ENCODE results near the gene ACBD6.
"Not testable (repeated sequence)": the region's sequence is repeated elsewhere in the genome, so short reads cannot be mapped to it uniquely, and the experiment has no call there.

The ACBD6 gene

DNA sequence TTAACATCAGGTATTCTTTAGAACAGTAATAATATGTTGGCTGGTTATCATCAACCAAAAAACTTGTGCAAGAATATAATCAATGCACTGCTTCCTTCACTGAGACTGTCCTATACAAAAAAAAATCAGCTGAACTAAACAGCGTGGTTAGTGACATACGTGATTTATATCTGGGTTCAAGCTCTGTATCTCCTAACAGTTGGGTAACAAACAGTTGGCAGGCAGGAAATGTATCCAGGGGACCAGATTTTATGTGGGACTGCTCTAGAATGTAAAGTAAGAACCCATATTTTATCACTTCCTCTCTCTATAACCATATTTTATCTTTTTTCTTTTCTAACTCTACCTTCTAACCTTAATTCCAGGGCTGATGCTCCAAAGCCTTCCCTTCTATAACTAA, 8.0 kb downstream of the ACBD6 start:
- no peak for DNase-seq (ENCODE audit: extremely low read depth in 1 of 2, low read depth in 1 of 2)

DNA sequence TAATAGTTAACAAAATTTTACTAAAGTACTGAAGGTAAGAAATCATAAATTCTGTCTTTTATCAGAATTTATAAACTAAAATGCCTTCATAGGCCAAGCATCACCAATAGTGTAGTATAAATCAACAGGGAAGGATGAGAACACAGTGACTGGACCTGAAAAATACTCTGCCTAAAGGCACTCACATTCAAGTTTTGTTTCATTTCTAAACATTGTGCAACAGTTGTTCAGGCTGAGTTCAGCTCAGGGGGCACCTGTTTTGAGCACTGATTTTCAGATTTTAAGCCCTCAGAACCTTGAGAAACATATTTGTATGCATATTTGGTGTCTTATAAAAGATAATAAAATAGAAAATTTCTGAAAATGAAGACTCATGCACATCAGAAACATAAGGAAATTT, 12.4 kb downstream of the ACBD6 start:
- no peak for DNase-seq (ENCODE audit: extremely low read depth in 1 of 2, low read depth in 1 of 2)

DNA sequence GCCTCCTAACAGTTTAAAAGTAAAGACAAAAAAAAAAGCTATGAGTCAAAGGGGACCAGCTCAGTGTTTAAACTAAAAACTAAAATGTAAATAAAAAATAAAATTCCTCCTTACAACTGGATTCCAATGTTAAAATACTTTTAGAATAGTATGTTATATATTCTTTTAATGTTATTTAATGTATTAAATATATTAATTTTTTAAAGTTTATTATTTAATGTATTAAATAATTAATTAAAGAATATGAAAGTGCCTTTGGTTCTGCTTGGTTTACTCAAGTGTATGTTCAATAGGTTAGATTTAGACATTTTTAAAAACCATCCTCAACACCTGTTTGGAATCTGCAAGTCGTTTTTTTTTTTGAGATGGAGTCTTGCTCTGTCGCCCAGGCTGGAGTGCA, 13.1 kb downstream of the ACBD6 start:
- DNase-seq (ENCODE audit: extremely low read depth in 1 of 2, low read depth in 1 of 2) = no peak

DNA sequence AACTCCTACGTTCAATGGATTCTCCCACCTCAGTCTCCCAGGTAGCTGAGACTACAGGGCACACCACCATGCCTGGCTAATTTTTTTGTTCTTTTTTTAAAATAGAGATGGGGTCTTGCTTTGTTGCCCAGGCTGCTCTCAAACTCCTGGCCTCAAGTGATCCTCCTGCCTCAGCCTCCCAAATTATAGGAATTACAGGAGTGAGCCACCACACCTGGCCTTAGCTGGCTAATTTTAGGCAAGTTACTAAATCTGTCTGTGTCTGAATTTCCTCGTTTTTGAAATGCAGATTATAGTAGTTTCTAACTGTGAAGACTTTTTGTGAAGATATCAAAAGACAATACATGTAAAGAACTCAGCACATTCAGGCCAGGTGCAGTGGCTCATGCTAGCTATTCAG, 13.7 kb downstream of the ACBD6 start:
- no peak for DNase-seq (ENCODE audit: extremely low read depth in 1 of 2, low read depth in 1 of 2)

DNA sequence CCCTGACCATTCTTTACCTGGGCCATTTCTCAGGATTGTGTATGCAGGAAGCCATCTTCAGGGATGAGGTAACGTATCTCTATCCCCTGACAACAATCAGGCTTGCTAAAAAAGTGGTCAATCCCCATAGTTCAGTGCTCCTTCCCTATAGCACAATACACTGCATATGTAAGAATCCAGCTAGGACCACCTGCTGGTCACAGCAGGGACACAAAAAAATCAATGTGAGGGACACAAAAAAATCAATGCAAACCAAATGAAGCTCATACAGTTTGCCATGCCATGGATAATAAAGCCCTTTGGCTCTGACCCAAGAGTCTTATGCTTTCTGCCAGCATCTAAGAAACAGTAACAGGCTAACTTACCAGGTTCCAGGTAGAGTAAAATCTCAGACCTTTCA, 16.3 kb downstream of the ACBD6 start:
- no peak for DNase-seq (ENCODE audit: extremely low read depth in 1 of 2, low read depth in 1 of 2)

DNA sequence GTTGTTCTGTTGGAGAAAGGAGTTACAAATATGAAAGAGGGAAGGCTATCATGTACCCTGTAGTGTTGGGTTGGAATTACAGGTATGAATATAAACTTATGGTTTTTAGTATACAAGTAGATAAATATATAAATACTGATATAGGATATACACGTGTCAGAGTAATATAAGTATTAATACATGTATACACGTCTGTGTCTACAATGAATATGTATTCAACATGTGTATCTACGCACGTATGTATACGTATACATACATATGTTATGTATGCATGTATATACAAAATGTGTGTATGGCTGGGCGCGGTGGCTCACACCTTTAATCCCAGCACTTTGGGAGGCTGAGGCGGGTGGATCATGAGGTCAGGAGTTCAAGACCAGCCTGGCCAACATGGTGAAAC, 17.9 kb downstream of the ACBD6 start:
- no peak for DNase-seq (ENCODE audit: extremely low read depth in 1 of 2, low read depth in 1 of 2)

DNA sequence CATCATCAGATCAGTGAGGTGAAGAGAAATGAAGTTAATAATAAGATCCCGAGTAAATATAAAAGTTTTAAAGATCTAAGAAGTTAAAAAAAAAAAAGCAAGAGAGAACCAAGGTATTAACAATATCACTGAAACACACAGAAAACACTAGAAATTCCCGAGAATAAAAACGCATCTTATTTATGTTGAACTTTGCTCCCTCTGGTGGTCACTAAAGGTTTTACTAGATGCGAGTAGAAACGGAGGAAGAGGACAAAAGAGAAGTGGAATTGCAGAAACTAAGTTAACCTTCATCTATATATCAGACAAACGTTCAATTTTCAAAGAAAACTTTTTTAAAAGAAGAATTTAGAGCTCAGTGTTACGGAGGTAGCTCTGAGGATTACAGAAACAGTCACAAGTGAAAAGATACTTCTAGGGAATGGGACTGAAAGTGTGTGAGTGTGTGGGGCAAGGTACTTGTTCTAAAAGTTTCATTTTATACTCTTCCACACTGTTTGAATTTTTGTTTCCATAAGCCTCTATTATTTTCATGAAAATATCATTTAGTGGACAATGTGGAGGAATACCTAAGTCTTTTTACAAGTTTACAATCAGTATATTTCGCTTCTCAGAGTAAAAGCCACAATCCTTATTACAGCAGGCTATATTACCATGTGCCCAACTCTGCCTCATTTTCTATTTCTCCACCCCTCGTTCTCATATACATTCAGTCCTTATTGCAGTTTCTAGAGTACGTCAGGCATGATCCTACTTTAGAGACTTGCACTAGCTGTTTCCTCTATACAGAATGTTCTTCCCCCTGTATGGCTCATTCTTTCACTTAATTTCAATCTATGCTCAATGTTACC, 19.7 kb downstream of the ACBD6 start:
- DNase-seq (ENCODE audit: extremely low read depth in 1 of 2, low read depth in 1 of 2) = no peak

DNA sequence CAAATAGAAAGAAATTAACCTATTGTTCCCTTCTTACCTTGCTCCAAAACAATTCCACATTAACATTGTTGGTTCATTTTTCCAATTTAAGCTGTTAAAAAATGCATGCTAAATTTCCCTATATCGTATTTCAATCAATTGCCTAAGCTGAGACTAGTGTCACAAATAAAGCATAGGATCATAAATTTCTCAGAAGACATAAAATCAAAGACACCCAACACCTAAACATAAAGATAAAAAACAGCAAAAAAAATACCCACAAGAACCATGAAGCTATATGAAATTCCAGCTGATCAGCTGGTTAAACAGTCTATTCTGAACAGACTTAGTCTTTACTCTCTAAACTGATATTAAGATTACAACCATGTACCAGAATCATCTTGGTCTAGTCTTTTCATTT, 32.3 kb downstream of the ACBD6 start:
- DNase-seq (ENCODE audit: extremely low read depth in 1 of 2, low read depth in 1 of 2) = no peak

DNA sequence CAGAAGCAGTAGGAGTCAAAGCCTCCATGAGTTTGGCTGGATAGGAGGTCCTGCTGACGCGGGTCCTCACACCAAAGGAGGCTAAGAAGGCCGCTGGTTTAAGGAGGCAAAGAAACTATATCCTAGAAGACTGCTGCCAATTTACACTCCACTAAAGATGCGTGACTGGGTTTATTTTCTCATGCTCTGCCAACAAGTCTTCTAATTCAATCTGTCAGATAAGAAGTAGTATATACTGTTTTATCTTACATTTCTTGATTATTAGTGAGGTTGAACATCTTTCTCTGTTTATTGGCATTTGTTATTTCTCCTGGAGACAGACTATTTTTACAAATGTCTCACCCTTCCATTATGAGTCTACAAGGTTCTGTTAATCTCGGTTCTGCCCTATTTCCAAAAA, 34.1 kb downstream of the ACBD6 start:
- DNase-seq (ENCODE audit: extremely low read depth in 1 of 2, low read depth in 1 of 2) = no peak

DNA sequence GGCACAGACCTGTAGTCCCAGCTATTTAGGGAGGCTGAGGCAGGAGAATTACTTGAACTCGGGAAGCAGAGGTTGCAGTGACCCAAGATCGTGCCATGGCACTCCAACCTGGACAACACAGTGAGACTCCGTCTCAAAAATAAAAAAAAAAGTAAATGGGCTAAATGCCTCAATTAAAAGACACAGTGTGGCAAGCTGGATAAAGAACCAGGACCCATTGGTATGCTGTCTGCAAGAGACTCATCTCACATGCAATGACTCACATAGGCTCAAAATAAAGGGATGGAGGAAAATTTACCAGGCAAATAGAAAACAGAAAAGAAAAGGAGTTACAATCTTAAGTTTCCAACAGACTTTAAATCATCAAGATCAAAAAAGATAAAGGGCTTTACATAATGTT, 40.3 kb downstream of the ACBD6 start:
- no peak for DNase-seq (ENCODE audit: extremely low read depth in 1 of 2, low read depth in 1 of 2)

DNA sequence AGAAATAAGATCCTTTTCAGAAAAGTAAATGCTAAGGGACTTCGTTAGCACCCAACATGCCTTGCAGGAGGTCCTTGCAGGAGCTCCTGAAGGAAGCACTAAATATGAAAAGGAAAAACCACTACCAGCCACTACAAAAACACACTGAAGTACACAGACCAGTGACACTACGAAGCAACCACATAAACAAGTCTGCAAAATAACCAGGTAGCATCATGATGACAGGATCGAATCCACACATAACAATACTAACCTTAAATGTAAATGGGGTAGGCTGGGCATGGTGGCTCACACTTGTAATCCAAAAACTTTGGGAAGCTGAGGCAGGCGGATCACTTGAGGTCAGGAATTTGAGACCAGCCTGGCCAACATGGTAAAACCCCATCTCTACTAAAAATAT, 40.7 kb downstream of the ACBD6 start:
- DNase-seq (ENCODE audit: extremely low read depth in 1 of 2, low read depth in 1 of 2) = not testable (repeated sequence)

DNA sequence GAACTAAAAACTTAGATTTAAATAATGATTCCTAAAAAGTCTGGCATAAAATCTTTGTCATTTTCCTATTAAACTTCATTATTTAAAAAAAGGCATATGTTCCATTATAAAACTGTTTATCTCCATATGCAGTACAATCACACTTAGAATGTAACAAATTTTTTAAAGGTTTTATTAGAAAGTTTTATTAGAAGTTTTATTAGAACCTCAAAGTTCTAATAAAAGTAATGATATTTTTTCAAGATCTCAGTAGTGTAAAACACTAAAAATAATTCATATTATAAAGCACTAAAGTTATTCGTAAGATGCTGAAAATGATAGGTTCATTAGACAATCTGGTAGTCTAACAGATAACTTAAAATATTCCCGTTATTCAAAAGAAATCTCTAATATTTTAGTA, 43.6 kb downstream of the ACBD6 start:
- no peak for DNase-seq (ENCODE audit: extremely low read depth in 1 of 2, low read depth in 1 of 2)

DNA sequence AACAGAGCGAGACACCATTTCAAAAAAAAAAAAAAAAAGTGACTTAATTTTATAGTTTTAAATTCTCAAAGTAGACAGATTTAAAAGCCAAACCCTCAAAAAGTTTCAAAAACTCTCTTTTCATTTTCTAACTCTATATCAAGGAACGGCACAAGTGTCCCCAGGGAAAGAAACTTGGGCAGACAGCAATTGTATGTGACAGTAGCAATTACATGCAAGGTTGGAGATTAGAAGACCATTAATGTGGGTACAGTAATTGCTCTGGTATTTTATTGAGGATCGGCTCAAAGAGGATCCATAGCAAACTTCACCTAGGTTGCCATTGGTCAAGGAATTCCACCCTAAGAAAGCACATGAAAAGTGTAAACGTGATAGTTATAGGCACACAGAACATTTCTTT, 46.2 kb downstream of the ACBD6 start:
- DNase-seq (ENCODE audit: extremely low read depth in 1 of 2, low read depth in 1 of 2) = no peak

DNA sequence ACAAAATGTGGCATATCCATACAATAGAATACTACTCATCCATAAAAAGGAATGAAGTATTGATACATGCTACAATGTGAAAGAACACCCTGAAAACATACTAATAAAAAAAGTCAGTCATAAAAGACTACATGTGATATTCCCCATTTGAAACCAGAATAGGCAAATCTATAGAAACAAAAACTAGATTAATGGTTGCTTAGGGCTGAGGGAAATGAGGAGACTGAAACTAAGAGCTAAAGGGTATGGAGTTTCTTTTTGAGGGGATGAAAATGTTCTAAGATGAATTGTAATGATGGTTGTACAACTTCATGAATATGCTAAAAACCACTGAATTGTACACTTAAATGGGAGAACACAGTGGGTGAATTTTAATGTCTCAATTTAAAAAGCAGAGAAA, 50.9 kb downstream of the ACBD6 start:
- DNase-seq (ENCODE audit: extremely low read depth in 1 of 2, low read depth in 1 of 2) = no peak

DNA sequence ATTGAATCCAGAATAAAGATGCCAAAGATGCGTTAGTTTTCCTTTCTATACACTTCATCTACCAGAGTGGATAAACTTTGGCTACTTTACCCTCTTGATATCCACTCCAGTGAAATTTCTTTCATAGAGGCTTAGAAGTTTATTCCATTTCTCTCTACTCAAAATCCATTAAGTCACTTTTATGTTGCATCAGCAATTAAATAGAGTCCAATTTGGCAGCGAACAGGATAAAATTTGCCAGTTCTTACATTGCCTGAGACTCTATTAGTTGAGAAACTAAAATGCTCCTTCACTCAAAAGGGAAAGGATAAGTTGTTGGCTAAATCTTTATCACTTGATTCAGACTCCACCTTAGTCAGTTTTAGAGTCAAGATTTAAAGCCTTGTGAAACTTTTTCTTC, 57.9 kb downstream of the ACBD6 start:
- no peak for DNase-seq (ENCODE audit: extremely low read depth in 1 of 2, low read depth in 1 of 2)

DNA sequence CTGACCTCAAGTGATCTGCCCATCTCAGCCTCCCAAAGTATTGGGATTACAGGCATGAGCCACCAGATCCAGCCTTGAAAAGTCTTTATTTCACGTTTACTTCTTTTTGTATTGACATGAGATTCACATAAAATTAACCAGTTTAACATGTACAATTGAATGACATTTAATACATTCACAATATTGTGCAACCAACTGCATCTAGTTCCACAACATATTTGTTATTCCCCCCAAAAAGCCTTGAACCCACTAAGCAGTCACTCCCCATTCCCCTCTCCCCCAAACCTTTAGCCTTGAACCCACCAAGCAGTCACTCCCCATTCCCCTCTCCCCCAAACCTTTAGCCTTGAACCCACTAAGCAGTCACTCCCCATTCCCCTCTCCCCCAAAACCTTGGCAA, 62.0 kb downstream of the ACBD6 start:
- DNase-seq (ENCODE audit: extremely low read depth in 1 of 2, low read depth in 1 of 2) = no peak

DNA sequence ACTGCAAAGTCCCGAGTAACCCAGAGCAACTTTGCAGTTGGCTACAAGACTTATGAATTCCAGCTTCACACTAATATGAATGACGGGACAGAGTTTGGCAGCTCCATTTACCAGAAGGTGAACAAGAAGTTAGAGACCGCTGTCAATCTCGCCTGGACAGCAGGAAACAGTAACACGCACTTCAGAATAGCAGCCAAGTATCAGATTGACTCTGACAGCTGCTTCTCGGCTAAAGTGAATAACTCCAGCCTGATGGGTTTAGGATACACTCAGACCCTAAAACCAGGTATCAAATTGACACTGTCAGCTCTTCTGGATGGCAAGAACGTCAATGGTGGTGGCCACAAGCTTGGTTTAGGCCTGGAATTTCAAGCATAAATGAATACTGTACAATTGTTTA, 66.8 kb downstream of the ACBD6 start:
- no peak for DNase-seq (ENCODE audit: extremely low read depth in 1 of 2, low read depth in 1 of 2)

DNA sequence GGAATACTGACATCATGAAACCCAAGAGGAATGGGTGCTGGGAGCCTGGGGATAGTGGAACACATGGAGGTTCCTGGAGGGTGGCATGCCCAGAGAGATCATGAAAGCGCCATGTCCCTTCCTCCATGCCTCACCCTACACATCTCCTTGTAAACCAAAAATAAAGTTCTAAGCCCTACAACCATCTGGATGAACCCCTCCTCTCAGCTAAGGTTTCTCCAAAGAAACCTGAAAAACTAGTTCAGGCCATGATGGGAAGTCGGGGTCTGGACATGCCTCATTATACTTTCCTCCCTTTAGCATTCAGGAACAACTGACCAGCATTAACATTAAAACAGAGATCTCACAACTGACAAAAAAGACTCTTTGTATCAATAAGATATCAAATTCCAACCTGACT, 68.5 kb downstream of the ACBD6 start:
- DNase-seq (ENCODE audit: extremely low read depth in 1 of 2, low read depth in 1 of 2) = no peak

DNA sequence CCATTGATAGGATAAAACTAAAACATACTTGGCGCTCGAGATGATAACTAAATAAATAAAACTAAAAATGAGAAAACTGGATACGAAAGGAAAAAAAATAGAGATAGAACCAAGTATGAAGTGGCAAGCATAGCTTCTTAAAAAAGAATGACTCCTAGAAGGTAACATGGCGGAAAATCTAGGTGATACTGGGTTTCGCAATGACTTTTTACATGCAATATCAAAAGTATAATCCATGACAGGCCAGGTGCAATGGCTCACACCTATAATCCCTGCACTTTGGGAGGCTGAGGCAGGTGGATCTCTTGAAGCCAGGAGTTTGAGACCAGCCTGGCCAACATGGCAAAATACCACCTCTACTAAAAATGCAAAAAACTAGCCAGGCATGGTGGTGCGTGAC, 70.7 kb downstream of the ACBD6 start:
- no peak for DNase-seq (ENCODE audit: extremely low read depth in 1 of 2, low read depth in 1 of 2)

DNA sequence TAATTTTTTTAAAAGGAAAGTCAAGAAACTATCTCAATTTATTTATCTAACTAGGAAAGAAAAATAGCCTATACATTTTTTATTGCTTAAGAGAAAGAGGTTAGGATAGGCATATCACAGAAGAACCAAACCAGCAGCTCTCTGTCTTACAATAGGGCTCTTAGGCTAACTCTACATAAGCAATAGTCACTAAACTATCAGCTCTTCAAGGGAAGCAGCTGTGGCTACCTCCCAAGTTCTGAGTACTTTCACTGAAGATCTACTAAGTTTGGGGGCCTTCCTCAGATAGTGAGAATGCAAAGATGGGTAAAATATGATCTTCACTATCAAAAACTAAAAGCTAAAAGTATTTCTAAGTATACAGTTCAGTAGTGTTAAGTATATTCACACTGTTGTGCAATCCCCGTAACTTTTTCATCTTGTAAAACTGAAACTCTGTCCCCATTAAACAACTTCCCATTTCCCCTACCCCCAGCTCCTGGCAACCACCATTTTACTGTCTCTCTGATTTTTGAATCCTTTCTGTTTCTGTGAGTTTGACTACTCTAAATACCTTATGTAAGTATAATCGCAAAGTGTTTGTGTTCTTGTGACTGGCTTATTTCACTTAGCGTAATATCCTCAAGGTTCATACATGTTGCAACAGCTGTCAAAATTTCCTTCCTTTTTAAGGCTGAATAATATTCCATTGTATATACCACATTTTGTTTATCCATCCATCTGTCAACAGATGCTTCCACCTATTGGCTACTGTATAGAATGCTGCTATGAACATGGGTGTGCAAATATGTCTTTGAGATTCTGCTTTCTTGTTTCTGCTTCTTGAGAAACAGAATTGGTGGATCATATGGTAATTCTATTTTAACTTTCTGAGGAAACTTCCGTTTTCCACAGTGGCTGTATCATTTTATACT, 73.3 kb downstream of the ACBD6 start:
- no peak for DNase-seq (ENCODE audit: extremely low read depth in 1 of 2, low read depth in 1 of 2)

DNA sequence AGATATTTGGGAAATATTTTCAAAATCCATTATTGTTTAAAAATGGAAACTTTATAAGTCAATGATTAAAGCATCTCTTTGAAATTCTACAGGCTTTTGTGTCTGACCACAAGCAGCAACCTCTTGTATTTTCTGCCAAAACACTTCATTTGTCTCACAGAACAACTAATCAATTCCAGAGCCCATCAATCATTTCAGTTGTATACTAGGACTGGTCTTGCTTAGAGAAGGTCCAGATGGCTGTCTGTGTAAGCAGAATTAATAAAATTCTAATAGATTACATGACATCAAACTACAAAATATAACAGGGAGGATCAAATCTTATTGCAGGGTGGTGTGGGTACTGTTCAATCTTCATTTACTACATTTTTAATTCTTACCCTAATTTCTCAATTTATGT, 76.4 kb downstream of the ACBD6 start:
- DNase-seq (ENCODE audit: extremely low read depth in 1 of 2, low read depth in 1 of 2) = no peak

DNA sequence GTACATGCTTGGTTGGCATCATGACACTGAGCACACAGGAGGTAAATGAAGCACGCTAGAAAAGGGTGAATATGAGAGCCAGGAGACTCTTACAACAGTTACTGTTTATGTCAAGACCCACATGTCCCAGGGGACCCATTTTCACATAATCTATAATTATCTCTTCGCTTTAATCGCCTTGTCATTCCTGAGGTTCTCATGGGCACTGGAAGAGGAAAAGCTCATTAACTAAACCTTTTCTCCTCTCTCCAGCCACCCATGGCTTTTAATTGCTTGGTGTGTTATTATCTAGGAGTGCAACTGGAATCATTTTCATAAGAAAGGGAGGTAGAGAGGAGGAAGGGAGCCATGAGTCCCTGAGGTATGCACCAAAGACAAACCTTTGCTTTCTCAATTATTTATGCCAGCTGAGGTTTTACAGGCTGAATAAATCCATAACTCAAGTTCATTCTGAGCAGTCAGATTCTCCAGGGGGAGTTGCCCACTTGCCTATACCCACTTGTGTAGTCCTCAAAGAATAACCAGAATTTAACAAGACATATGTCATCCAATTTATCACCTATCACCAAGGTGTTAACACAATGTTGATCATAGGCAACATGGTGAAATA, 77.4 kb downstream of the ACBD6 start:
- DNase-seq (ENCODE audit: extremely low read depth in 1 of 2, low read depth in 1 of 2) = no peak

Measured in activated CD8-positive, alpha-beta memory T cell treated with anti-CD3 and anti-CD28 coated beads for 1 hour (primary cell).